ENCODE results near the gene APLP2.

GRCh38 chr11:130165601-130166456, 96.1 kb downstream of the APLP2 start:
- TF ChIP-seq, protein P1, sequence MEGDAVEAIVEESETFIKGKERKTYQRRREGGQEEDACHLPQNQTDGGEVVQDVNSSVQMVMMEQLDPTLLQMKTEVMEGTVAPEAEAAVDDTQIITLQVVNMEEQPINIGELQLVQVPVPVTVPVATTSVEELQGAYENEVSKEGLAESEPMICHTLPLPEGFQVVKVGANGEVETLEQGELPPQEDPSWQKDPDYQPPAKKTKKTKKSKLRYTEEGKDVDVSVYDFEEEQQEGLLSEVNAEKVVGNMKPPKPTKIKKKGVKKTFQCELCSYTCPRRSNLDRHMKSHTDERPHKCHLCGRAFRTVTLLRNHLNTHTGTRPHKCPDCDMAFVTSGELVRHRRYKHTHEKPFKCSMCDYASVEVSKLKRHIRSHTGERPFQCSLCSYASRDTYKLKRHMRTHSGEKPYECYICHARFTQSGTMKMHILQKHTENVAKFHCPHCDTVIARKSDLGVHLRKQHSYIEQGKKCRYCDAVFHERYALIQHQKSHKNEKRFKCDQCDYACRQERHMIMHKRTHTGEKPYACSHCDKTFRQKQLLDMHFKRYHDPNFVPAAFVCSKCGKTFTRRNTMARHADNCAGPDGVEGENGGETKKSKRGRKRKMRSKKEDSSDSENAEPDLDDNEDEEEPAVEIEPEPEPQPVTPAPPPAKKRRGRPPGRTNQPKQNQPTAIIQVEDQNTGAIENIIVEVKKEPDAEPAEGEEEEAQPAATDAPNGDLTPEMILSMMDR (conservative IDR thresholded peaks at IDR 0.05): no peak
- TF ChIP-seq EZH2 (IDR thresholded peaks at IDR 0.05; ENCODE audit: low read depth): no peak

Data from PC-9 (cell line).